Measurements from ENCODE around the gene SCGB2A2.

DNA sequence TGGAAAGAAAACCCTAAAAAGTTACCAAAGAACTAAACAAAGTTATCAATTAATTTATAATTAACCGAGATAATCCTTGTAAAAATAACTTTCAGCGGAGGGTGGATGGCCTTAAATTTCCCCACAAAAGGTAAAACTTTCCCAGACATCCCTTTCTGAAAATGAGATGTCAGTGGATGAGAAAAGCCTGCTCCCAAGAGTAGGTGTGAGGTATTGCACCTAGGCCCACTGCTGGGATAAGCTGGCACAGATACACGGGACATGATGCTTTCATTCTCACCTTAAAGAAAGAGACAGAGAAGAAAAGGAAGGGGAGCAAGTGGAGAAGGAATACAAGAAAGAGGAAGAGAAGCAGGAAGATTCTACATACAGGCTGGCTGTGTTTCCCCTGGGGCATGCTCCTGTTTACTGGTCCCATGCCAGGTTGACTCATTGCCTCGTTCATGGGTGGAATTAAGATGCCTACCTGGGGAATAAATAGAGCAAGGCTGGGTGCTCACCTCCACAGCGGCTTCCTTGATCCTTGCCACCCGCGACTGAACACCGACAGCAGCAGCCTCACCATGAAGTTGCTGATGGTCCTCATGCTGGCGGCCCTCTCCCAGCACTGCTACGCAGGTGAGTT, at the start of gene SCGB2A2:
- TF ChIP-seq, protein P1, sequence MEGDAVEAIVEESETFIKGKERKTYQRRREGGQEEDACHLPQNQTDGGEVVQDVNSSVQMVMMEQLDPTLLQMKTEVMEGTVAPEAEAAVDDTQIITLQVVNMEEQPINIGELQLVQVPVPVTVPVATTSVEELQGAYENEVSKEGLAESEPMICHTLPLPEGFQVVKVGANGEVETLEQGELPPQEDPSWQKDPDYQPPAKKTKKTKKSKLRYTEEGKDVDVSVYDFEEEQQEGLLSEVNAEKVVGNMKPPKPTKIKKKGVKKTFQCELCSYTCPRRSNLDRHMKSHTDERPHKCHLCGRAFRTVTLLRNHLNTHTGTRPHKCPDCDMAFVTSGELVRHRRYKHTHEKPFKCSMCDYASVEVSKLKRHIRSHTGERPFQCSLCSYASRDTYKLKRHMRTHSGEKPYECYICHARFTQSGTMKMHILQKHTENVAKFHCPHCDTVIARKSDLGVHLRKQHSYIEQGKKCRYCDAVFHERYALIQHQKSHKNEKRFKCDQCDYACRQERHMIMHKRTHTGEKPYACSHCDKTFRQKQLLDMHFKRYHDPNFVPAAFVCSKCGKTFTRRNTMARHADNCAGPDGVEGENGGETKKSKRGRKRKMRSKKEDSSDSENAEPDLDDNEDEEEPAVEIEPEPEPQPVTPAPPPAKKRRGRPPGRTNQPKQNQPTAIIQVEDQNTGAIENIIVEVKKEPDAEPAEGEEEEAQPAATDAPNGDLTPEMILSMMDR (conservative IDR thresholded peaks at IDR 0.05 in 1 of 2, IDR thresholded peaks at IDR 0.05 in 1 of 2; ENCODE audit: extremely low read depth in 1 of 2, insufficient read depth in 1 of 2, low read depth in 1 of 2, low read length in 2 of 2) = peak; percentile 48 to 58
- TF ChIP-seq EZH2 (IDR thresholded peaks at IDR 0.05; ENCODE audit: borderline replicate concordance, low read length) = no peak

Measured in mammary epithelial cell (primary cell).